HL-60 (cell line): ENCODE measurements around the gene SRSF2.
A peak's percentile ranks its signal among the peaks of the same experiment; 100 is the strongest.

Source experiments
- DNase-seq, 2 experiments: peaks; one replicate each; pipeline ENCODE4 v3.0.0-alpha.2; 2010 to 2020; ENCODE audit warnings: low read depth in 1 of 2, low spot score in 1 of 2
- H3K27ac ChIP-seq: fragments of 250-450 bp; sonication (Bioruptor Pico); replicated peaks from 2 replicates; pipeline ENCODE4 v1.5.1; 2020; ENCODE audit warnings: mild to moderate bottlenecking, moderate library complexity
- H3K27me3 ChIP-seq: fragments of 250-450 bp; sonication (Bioruptor Pico); 2 replicates; pipeline ENCODE4 v1.5.1; 2021; ENCODE audit warnings: mild to moderate bottlenecking, moderate library complexity; ENCODE audit not compliant: insufficient read depth, poor library complexity, severe bottlenecking
- H3K4me3 ChIP-seq: replicated peaks from 2 replicates; pipeline ENCODE4 v1.5.1; 2011; ENCODE audit warnings: mild to moderate bottlenecking, control low read depth, low read length; ENCODE audit not compliant: insufficient read depth
- GABPA ChIP-seq: IDR thresholded peaks from 2 replicates; pipeline ENCODE4 v1.6.1; 2012; ENCODE audit warnings: low read depth
- POLR2AphosphoS5 ChIP-seq: IDR thresholded peaks from 2 replicates; pipeline ENCODE4 v1.6.1; 2012; ENCODE audit warnings: low read depth
- SPI1 ChIP-seq: IDR thresholded peaks from 2 replicates; pipeline ENCODE4 v1.6.1; 2012; ENCODE audit warnings: low read depth, mild to moderate bottlenecking, borderline replicate concordance
- long read RNA-seq: library from polyadenylated mRNA; unstranded; transcript quantifications from one replicate; pipeline ENCODE4 v2.0.0, GENCODE V29; 2020
- TF ChIP-seq, protein P1 (sequence below): IDR thresholded peaks from one replicate; pipeline ENCODE4 v1.5.1; 2011; ENCODE audit warnings: low read length, control low read depth, inconsistent platforms; ENCODE audit not compliant: insufficient read depth
- TF ChIP-seq, protein P2 (sequence below): IDR thresholded peaks from 2 replicates; pipeline ENCODE4 v1.6.1; 2012; ENCODE audit warnings: low read depth; ENCODE audit not compliant: insufficient replicate concordance

SRSF2 gene, protein sequence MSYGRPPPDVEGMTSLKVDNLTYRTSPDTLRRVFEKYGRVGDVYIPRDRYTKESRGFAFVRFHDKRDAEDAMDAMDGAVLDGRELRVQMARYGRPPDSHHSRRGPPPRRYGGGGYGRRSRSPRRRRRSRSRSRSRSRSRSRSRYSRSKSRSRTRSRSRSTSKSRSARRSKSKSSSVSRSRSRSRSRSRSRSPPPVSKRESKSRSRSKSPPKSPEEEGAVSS
- long read RNA-seq, transcript SRSF2-204 (5 exons, 1,357 nt), result minor isoform, 8 of 803 reads
- long read RNA-seq, transcript SRSF2-203 (2 exons, 2,885 nt), result minor isoform, 112 of 803 reads
- long read RNA-seq, transcript SRSF2-202 (3 exons, 1,927 nt), result major isoform, 569 of 803 reads
- long read RNA-seq, transcript SRSF2-208 (4 exons, 1,359 nt), result minor isoform, 25 of 803 reads
- long read RNA-seq, partial matches to known transcripts, result 23 of 803 reads
- long read RNA-seq, other reads (novel, unspliced or antisense), result 61 of 803 reads

DNA sequence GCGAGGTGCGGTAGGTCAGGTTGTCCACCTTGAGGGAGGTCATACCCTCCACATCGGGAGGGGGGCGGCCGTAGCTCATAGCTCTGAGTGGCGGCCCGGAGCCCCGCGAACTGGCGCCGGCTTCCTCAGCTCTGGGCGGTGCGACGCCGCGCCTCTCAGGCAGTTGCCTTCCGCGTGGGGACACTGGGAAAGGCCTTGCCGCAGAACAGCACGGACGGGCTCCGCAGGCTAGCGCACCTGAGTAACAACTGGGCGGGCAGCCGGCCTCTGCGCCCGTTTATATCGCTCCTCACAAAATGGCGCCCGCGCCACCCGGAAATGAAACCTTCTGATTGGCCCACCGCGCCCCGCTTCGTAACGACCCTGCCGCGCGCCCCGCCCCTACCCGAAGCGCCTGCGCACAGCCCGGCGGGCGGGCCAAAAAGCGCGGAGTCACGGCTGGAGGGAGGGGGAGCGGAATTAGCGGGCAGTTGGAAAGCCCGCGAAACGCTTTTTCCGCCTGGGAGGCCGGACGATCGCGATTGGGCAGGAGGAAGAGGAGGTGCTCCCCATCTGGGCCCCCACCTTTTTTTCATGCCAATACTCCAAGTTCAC, at the start of gene SRSF2:
Gene SRSF2, minus strand, starts transcription at position 250 of the 594 bp plus-strand sequence. Its CDS starts 171 bp downstream, at position 79.
- peak within 1 kb of the TSS; percentile 92 for H3K4me3 ChIP-seq
- DNase-seq, result peak; percentile 96 to 99

DNA sequence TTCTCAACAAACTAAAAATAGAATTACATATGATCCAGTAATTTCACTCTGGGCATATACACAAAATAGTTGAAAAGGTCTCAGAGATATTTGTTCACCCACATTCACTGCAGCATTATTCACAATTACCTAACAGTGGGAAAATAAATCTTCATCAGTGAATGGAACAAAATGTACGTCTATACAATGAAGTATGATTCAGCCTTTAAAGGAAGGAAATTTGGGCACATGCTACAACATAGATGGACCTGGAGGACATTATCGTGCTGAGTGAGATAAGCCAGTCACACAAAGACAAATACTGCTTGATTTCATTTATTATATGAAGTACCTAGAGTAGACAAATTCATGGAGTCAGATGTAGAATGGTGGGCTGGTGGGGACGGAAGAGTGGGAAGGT, 47.8 kb upstream of the SRSF2 start:
- TF ChIP-seq GABPA (no peak), SPI1 (no peak), POLR2AphosphoS5 (no peak)
- TF ChIP-seq, protein P1, sequence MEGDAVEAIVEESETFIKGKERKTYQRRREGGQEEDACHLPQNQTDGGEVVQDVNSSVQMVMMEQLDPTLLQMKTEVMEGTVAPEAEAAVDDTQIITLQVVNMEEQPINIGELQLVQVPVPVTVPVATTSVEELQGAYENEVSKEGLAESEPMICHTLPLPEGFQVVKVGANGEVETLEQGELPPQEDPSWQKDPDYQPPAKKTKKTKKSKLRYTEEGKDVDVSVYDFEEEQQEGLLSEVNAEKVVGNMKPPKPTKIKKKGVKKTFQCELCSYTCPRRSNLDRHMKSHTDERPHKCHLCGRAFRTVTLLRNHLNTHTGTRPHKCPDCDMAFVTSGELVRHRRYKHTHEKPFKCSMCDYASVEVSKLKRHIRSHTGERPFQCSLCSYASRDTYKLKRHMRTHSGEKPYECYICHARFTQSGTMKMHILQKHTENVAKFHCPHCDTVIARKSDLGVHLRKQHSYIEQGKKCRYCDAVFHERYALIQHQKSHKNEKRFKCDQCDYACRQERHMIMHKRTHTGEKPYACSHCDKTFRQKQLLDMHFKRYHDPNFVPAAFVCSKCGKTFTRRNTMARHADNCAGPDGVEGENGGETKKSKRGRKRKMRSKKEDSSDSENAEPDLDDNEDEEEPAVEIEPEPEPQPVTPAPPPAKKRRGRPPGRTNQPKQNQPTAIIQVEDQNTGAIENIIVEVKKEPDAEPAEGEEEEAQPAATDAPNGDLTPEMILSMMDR, result no peak
- TF ChIP-seq, protein P2, sequence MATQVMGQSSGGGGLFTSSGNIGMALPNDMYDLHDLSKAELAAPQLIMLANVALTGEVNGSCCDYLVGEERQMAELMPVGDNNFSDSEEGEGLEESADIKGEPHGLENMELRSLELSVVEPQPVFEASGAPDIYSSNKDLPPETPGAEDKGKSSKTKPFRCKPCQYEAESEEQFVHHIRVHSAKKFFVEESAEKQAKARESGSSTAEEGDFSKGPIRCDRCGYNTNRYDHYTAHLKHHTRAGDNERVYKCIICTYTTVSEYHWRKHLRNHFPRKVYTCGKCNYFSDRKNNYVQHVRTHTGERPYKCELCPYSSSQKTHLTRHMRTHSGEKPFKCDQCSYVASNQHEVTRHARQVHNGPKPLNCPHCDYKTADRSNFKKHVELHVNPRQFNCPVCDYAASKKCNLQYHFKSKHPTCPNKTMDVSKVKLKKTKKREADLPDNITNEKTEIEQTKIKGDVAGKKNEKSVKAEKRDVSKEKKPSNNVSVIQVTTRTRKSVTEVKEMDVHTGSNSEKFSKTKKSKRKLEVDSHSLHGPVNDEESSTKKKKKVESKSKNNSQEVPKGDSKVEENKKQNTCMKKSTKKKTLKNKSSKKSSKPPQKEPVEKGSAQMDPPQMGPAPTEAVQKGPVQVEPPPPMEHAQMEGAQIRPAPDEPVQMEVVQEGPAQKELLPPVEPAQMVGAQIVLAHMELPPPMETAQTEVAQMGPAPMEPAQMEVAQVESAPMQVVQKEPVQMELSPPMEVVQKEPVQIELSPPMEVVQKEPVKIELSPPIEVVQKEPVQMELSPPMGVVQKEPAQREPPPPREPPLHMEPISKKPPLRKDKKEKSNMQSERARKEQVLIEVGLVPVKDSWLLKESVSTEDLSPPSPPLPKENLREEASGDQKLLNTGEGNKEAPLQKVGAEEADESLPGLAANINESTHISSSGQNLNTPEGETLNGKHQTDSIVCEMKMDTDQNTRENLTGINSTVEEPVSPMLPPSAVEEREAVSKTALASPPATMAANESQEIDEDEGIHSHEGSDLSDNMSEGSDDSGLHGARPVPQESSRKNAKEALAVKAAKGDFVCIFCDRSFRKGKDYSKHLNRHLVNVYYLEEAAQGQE, result no peak
- no peaks in the 10 kb centered on the region for H3K27me3 ChIP-seq
- H3K27ac ChIP-seq, result no peak overlapping the region
- H3K4me3 ChIP-seq, result no peak overlapping the region
- DNase-seq, result no peak

More for the DNA sequence above, at the start of gene SRSF2:
- TF ChIP-seq GABPA (peak; percentile 81), POLR2AphosphoS5 (peak; percentile 100), SPI1 (no peak)
- TF ChIP-seq, protein P2, result peak; percentile 79
- TF ChIP-seq, protein P1, result no peak
- H3K27ac ChIP-seq, result peak within 1 kb of the TSS; percentile 98
- H3K27me3 ChIP-seq, result no peaks in the 10 kb centered on the region

DNA sequence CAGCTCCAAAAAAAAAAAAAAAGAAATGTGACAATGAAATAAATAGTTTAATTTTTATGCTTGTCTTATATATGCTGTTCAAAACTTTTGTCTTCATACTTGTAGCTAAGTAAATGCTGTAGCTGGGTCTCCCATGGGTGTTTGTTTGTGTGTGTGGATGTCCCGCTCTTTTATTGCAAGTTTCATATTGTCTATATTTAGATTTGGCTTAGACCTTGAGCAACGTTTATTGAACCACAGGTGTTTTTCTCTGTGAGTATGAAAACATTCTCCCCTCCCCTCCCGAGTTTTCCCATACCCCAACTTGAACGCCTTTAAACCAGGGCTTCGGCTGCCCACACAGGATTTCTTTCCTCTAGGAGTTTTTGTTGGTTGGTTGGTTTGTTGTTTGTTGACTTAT, 46.0 kb upstream of the SRSF2 start:
- Histone ChIP-seq H3K4me3 (no peak overlapping the region), H3K27ac (no peak overlapping the region), H3K27me3 (no peaks in the 10 kb centered on the region)
- DNase-seq, result no peak
- TF ChIP-seq POLR2AphosphoS5 (no peak), SPI1 (no peak), GABPA (no peak)
- TF ChIP-seq, protein P2, result no peak
- TF ChIP-seq, protein P1, result no peak
